ENCODE measurements around the gene CTIF. TPM values are rescaled to one million over a fixed set of nuclear protein-coding genes. Genes with fewer than 3 reads are reported as not detected.

CTIF gene
- total RNA-seq, 4 donors from 2014 or later = 14.1 to 78.2 (median 18.4) TPM

- in situ Hi-C loops (cut with MboI; ENCODE audit: low pct_ligation_motif_present in 1 of 4, low pct_unique_long_range_greater_than_20kb in 1 of 4, low sequenced_read_pairs in 3 of 4) = no loop called here
- Histone ChIP-seq H3K27ac (no peak overlapping the region), H3K9me3 (no peaks in the 10 kb centered on the region), H3K36me3 (no peaks in the 10 kb centered on the region), H3K27me3 (no peaks in the 10 kb centered on the region), H3K4me1 (peaks cover 0 to 20% (median 11%) of the 10 kb centered on the region in 4 donors), H3K4me3 (no peak overlapping the region)
- no peak for DNase-seq
- WGBS, 2 donors (ENCODE audit: low coverage in 1 of 2) = 90% methylated on average over 5 of the region's 5 CpGs; no CpG with 5 or more reads in 1 of the 2 donors
- intact Hi-C loops (cut with DNase I; ENCODE audit: low total_unique reads) = no loop called here
- no peak for TF ChIP-seq POLR2AphosphoS5 (IDR thresholded peaks at IDR 0.05)
- TF ChIP-seq EP300 (IDR thresholded peaks at IDR 0.05; ENCODE audit: low read depth) = no peak
- TF ChIP-seq POLR2A (IDR thresholded peaks at IDR 0.05) = no peak
- TF ChIP-seq CTCF (IDR thresholded peaks at IDR 0.05) = no peak
Measured at GRCh38 chr18:48611203-48611602, 72.4 kb downstream of the CTIF start.

- peaks cover 0 to 24% (median 9%) of the 10 kb centered on the region in 4 donors for H3K4me1 ChIP-seq
- in situ Hi-C loops (cut with MboI; ENCODE audit: low pct_ligation_motif_present in 1 of 4, low pct_unique_long_range_greater_than_20kb in 1 of 4, low sequenced_read_pairs in 3 of 4) (no loop called here), intact Hi-C loops (cut with DNase I; ENCODE audit: low total_unique reads) (no loop called here)
- TF ChIP-seq EP300 (IDR thresholded peaks at IDR 0.05; ENCODE audit: low read depth) (no peak), POLR2A (IDR thresholded peaks at IDR 0.05) (no peak), CTCF (IDR thresholded peaks at IDR 0.05) (no peak), POLR2AphosphoS5 (IDR thresholded peaks at IDR 0.05) (no peak)
- H3K27ac ChIP-seq = no peak overlapping the region
- WGBS, 2 donors (ENCODE audit: low coverage in 1 of 2) = 78 to 80% methylated on average over 1 to 8 of the region's 10 CpGs
- H3K27me3 ChIP-seq = no peaks in the 10 kb centered on the region
- H3K36me3 ChIP-seq = no peaks in the 10 kb centered on the region
- no peaks in the 10 kb centered on the region for H3K9me3 ChIP-seq
- H3K4me3 ChIP-seq = no peak overlapping the region
- no peak for DNase-seq
Measured at GRCh38 chr18:48611785-48612480, 73.1 kb downstream of the CTIF start.

GRCh38 chr18:48612511-48612910, 73.7 kb downstream of the CTIF start:
- Histone ChIP-seq H3K4me3 (no peak overlapping the region), H3K27ac (no peak overlapping the region), H3K9me3 (no peaks in the 10 kb centered on the region), H3K27me3 (no peaks in the 10 kb centered on the region), H3K4me1 (peaks cover 0 to 24% (median 8%) of the 10 kb centered on the region in 4 donors), H3K36me3 (no peaks in the 10 kb centered on the region)
- 85 to 100% methylated on average over 2 to 6 of the region's 6 CpGs for WGBS, 2 donors (ENCODE audit: low coverage in 1 of 2)
- in situ Hi-C loops (cut with MboI; ENCODE audit: low pct_ligation_motif_present in 1 of 4, low pct_unique_long_range_greater_than_20kb in 1 of 4, low sequenced_read_pairs in 3 of 4) (no loop called here), intact Hi-C loops (cut with DNase I; ENCODE audit: low total_unique reads) (no loop called here)
- DNase-seq = no peak
- TF ChIP-seq POLR2AphosphoS5 (IDR thresholded peaks at IDR 0.05) (no peak), CTCF (IDR thresholded peaks at IDR 0.05) (no peak), EP300 (IDR thresholded peaks at IDR 0.05; ENCODE audit: low read depth) (no peak)

- H3K27ac ChIP-seq = peak overlapping the region in 1 of 4 donors; percentile 62
- H3K9me3 ChIP-seq = no peaks in the 10 kb centered on the region
- DNase-seq = no peak
- in situ Hi-C loops (cut with MboI; ENCODE audit: low pct_ligation_motif_present in 1 of 4, low pct_unique_long_range_greater_than_20kb in 1 of 4, low sequenced_read_pairs in 3 of 4) (no loop called here), intact Hi-C loops (cut with DNase I; ENCODE audit: low total_unique reads) (no loop called here)
- H3K27me3 ChIP-seq = no peaks in the 10 kb centered on the region
- H3K4me3 ChIP-seq = no peak overlapping the region
- 81% methylated on average over 4 of the region's 4 CpGs; no CpG with 5 or more reads in 1 of the 2 donors for WGBS, 2 donors (ENCODE audit: low coverage in 1 of 2)
- no peak for TF ChIP-seq POLR2AphosphoS5 (IDR thresholded peaks at IDR 0.05)
- no peak for TF ChIP-seq CTCF (IDR thresholded peaks at IDR 0.05)
- no peak for TF ChIP-seq EP300 (IDR thresholded peaks at IDR 0.05; ENCODE audit: low read depth)
- no peak for TF ChIP-seq POLR2A (IDR thresholded peaks at IDR 0.05)
- H3K36me3 ChIP-seq = no peaks in the 10 kb centered on the region
- peaks cover 0 to 24% (median 8%) of the 10 kb centered on the region in 4 donors for H3K4me1 ChIP-seq
Measured at GRCh38 chr18:48612917-48613316, 74.1 kb downstream of the CTIF start.

Measured in transverse colon (tissue), 4 donors.